HCT116 (cell line): ENCODE measurements around the gene ZNF674. TPM values are rescaled to one million over a fixed set of nuclear protein-coding genes. Genes with fewer than 3 reads are reported as not detected.

Source experiments
- ATAC-seq: fragments of 200-7000 bp; cut with Tn5 transposase; 2 replicates; pipeline ENCODE4 v1.9.1; 2020; ENCODE audit warnings: mild to moderate bottlenecking, moderate library complexity
- BruUV-seq: library from RNA; stranded (reverse); fragments of 400-500 nt; replicated peaks from 2 replicates; lab custom pipeline; 2021; lab: Mats Ljungman, UMichigan
- CTCF ChIA-PET: fragments of 300-600 bp; sonication (Branson Sonifier 250); formaldehyde crosslinking; loops from one replicate; lab custom pipeline; 2021; ENCODE audit warnings: antibody characterized with exemption; lab: Charles Lee
- POLR2A ChIA-PET: fragments of 300-600, 350-600 bp; sonication (Branson Sonifier 250); formaldehyde crosslinking; loops from one replicate; lab custom pipeline; 2021; ENCODE audit warnings: antibody characterized with exemption; lab: Charles Lee
- RAD21 ChIA-PET, 2 experiments: fragments of 300-600 bp; sonication (Branson Sonifier 250); formaldehyde crosslinking; loops; one replicate each; lab custom pipeline; 2023; ENCODE audit warnings: low total read pairs in 2 of 2; ENCODE audit not compliant: uncharacterized antibody in 2 of 2, unreplicated experiment in 2 of 2, low non-redundant PET in 1 of 2; lab: Charles Lee
- DNase-seq: peaks from one replicate; pipeline ENCODE4 v3.0.0-alpha.2; 2010; ENCODE audit warnings: low read depth, low spot score
- H2AFZ ChIP-seq: fragments of 200-600 bp; shearing (Covaris generic), sonication (generic); 2 replicates; pipeline ENCODE4 v1.6.1; 2017; ENCODE audit warnings: low read depth, mixed run types, mixed read lengths, antibody characterized with exemption, low read length; ENCODE audit not compliant: poor library complexity, severe bottlenecking
- H3K27ac ChIP-seq: 2 replicates; pipeline ENCODE4 v1.5.1; 2012; ENCODE audit warnings: low read depth, low read length
- H3K27me3 ChIP-seq: fragments of 200-600 bp; sonication (generic); 2 replicates; pipeline ENCODE4 v1.6.1; 2016; ENCODE audit warnings: mixed run types, low read length, mixed read lengths; ENCODE audit not compliant: insufficient read depth
- H3K36me3 ChIP-seq, 2 experiments: fragments of 200-500 bp in 1 of 2; fragments of 200-600 bp in 1 of 2; sonication (Bioruptor generic) in 1 of 2; sonication (generic) in 1 of 2; 2 replicates each; pipeline versions ENCODE4 v1.5.1 to v1.6.1; 2014 to 2016; ENCODE audit warnings: low read length in 2 of 2, inconsistent platforms in 1 of 2, mixed read lengths in 1 of 2, mixed run types in 1 of 2; ENCODE audit not compliant: insufficient read depth in 2 of 2, control insufficient read depth in 1 of 2
- H3K4me1 ChIP-seq, 2 experiments: fragments of 200-600 bp in 1 of 2; sonication (generic) in 1 of 2; 2 replicates each; pipeline versions ENCODE4 v1.5.1 to v1.6.1; 2012 to 2017; ENCODE audit warnings: low read length in 2 of 2, inconsistent platforms in 1 of 2, mild to moderate bottlenecking in 1 of 2, mixed read lengths in 1 of 2, mixed run types in 1 of 2, moderate library complexity in 1 of 2; ENCODE audit not compliant: insufficient read depth in 2 of 2, control insufficient read depth in 1 of 2
- H3K4me2 ChIP-seq: fragments of 200-600 bp; sonication (generic); 2 replicates; pipeline ENCODE4 v1.6.1; 2017; ENCODE audit warnings: mixed run types, low read length, mixed read lengths
- H3K4me3 ChIP-seq, 2 experiments: fragments of 200-600 bp in 1 of 2; sonication (generic) in 1 of 2; replicated peaks in 1 of 2; 2 replicates each; pipeline ENCODE4 v1.5.1; 2011 to 2016; ENCODE audit warnings: low read length in 2 of 2, control low read depth in 1 of 2, low read depth in 1 of 2, mild to moderate bottlenecking in 1 of 2, mixed read lengths in 1 of 2, mixed run types in 1 of 2
- H3K79me2 ChIP-seq: fragments of 200-600 bp; sonication (generic); 2 replicates; pipeline ENCODE4 v1.6.1; 2017; ENCODE audit warnings: mild to moderate bottlenecking, mixed run types, low read length, moderate library complexity, mixed read lengths; ENCODE audit not compliant: insufficient read depth
- H3K9ac ChIP-seq: fragments of 200-600 bp; sonication (generic); 2 replicates; pipeline ENCODE4 v1.6.1; 2016; ENCODE audit warnings: low read length, mixed read lengths
- H3K9me2 ChIP-seq: fragments of 200-600 bp; sonication (generic), shearing (Covaris generic); 2 replicates; pipeline ENCODE4 v1.6.1; 2017; ENCODE audit warnings: mixed run types, mild to moderate bottlenecking, moderate library complexity; ENCODE audit not compliant: insufficient read depth
- H3K9me3 ChIP-seq, 2 experiments: fragments of 200-500 bp in 1 of 2; fragments of 200-600 bp in 1 of 2; sonication (Bioruptor generic) in 1 of 2; sonication (generic) in 1 of 2; 2 replicates each; pipeline ENCODE4 v1.6.1; 2014 to 2017; ENCODE audit warnings: low read length in 2 of 2, mixed read lengths in 2 of 2, inconsistent platforms in 1 of 2, low read depth in 1 of 2, mild to moderate bottlenecking in 1 of 2, mixed run types in 1 of 2, moderate library complexity in 1 of 2; ENCODE audit not compliant: control insufficient read depth in 1 of 2, insufficient read depth in 1 of 2
- H4K20me1 ChIP-seq: fragments of 200-600 bp; sonication (generic), shearing (Covaris generic); 2 replicates; pipeline ENCODE4 v1.6.1; 2017; ENCODE audit warnings: mixed run types, mild to moderate bottlenecking, moderate library complexity; ENCODE audit not compliant: insufficient read depth
- CEBPB ChIP-seq: IDR thresholded peaks from 2 replicates; pipeline ENCODE4 v1.6.1; 2012; ENCODE audit warnings: low read depth
- ELF1 ChIP-seq: IDR thresholded peaks from 2 replicates; pipeline ENCODE4 v1.6.1; 2012; ENCODE audit warnings: low read depth, borderline replicate concordance
- EZH2phosphoT487 ChIP-seq: fragments of 200-600 bp; IDR thresholded peaks from 2 replicates; pipeline ENCODE4 v1.6.1; 2018; ENCODE audit warnings: antibody characterized with exemption, borderline replicate concordance
- FOSL1 ChIP-seq: IDR thresholded peaks from 2 replicates; pipeline ENCODE4 v1.6.1; 2012; ENCODE audit warnings: low read depth
- MAX ChIP-seq: IDR thresholded peaks from 2 replicates; pipeline ENCODE4 v1.6.1; 2012
- POLR2AphosphoS5 ChIP-seq: IDR thresholded peaks from 2 replicates; pipeline ENCODE4 v1.6.1; 2011; ENCODE audit warnings: mild to moderate bottlenecking, low read depth, low read length, moderate library complexity
- RAD21 ChIP-seq: IDR thresholded peaks from 2 replicates; pipeline ENCODE4 v1.6.1; 2012; ENCODE audit warnings: low read depth, mild to moderate bottlenecking
- SRF ChIP-seq: IDR thresholded peaks from 2 replicates; pipeline ENCODE4 v1.6.1; 2012; ENCODE audit warnings: low read depth
- TCF7L2 ChIP-seq: IDR thresholded peaks from 2 replicates; pipeline ENCODE4 v1.7.0; 2011; ENCODE audit warnings: borderline replicate concordance, inconsistent platforms; ENCODE audit not compliant: insufficient read depth, insufficient read length; ENCODE audit errors: extremely low read depth
- ZBTB33 ChIP-seq: IDR thresholded peaks from 2 replicates; pipeline ENCODE4 v1.6.1; 2011; ENCODE audit warnings: mild to moderate bottlenecking, low read length, moderate library complexity; ENCODE audit not compliant: insufficient replicate concordance; ENCODE audit errors: extremely low read depth
- ZFX ChIP-seq: fragments of 450-650 bp; IDR thresholded peaks from 2 replicates; pipeline ENCODE4 v1.6.1; 2017
- ZNF274 ChIP-seq: fragments of 200-500 bp; sonication (Bioruptor generic); IDR thresholded peaks from 2 replicates; pipeline ENCODE4 v1.6.1; 2014; ENCODE audit warnings: mild to moderate bottlenecking, low read depth, low read length, inconsistent platforms
- intact Hi-C: fragments of 100-400 bp; cut with micrococcal nuclease; formaldehyde crosslinking; loops from 2 replicates; pipeline ENCODE4 v1.10.0; 2022
- total RNA-seq: library from RNA; stranded (reverse); gene quantifications from one replicate; pipeline ENCODE4 v1.2.1, GENCODE V29; 2021; ENCODE audit not compliant: unreplicated experiment
- TF ChIP-seq, protein P1 (sequence below), 3 experiments: fragments of 200-600 bp in 1 of 3; sonication (generic) in 1 of 3; IDR thresholded peaks in 2 of 3; conservative IDR thresholded peaks in 1 of 3; 2 replicates each; pipeline ENCODE4 v1.5.1; 2012 to 2017; ENCODE audit warnings: low read depth in 2 of 3, low read length in 2 of 3, antibody characterized with exemption in 1 of 3, borderline replicate concordance in 1 of 3, control low read depth in 1 of 3, mild to moderate bottlenecking in 1 of 3, mixed read lengths in 1 of 3, mixed run types in 1 of 3, moderate library complexity in 1 of 3; ENCODE audit not compliant: insufficient read depth in 1 of 3

The ZNF674 gene
- total RNA-seq, 1 experiment from 2014 or later = 5.2 TPM

DNA sequence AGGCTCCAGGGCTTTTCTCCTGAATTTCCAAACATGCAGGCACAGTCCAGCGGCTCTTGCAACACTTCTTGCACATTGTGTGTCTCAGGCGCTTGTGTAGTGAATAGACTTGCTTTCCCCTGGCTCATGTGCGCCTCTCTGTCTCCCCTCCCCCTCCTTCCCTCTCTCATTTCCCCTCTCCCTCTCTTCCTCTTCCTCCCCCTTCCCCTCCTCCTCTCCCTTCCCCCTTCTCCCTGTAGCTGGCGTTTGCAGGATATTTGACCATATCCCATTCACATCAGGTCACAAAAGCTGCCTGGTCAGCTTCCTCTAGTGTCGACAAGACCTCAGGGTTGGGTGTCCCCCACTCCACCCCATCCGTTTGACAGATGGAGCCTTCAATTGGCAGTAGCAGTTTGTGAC lies 30.8 kb upstream of the ZNF674 start:
- ChIA-PET POLR2A (interaction anchor here (0.8 kb wide), 1 partner anchor 801 kb away, joined by 3 read pairs; no protein-coding TSS in a partner anchor), CTCF (no interaction called here), RAD21 (no interaction called here)
- BruUV-seq = no TSS peak
- H3K79me2 ChIP-seq = peaks cover 13% of the 10 kb centered on the region
- no peaks in the 10 kb centered on the region for H3K9me2 ChIP-seq
- H3K36me3 ChIP-seq = no peaks in the 10 kb centered on the region
- H3K4me1 ChIP-seq = peaks cover 8 to 40% of the 10 kb centered on the region in 2 experiments
- intact Hi-C loops = loop anchor here (2.0 kb wide), 1 partner anchor 63 kb away; no protein-coding TSS in a partner anchor
- no peaks in the 10 kb centered on the region for H3K9me3 ChIP-seq
- H2AFZ ChIP-seq = no peak overlapping the region
- H4K20me1 ChIP-seq = no peaks in the 10 kb centered on the region
- no peak overlapping the region for H3K27ac ChIP-seq
- DNase-seq (no peak), ATAC-seq (no peak)
- H3K4me3 ChIP-seq = no peak overlapping the region
- no peak overlapping the region for H3K9ac ChIP-seq
- H3K27me3 ChIP-seq = no peaks in the 10 kb centered on the region
- TF ChIP-seq ZBTB33 = no peak
- H3K4me2 ChIP-seq = peak overlapping the region; percentile 19; the same call in 1 of the 2 replicates

DNA sequence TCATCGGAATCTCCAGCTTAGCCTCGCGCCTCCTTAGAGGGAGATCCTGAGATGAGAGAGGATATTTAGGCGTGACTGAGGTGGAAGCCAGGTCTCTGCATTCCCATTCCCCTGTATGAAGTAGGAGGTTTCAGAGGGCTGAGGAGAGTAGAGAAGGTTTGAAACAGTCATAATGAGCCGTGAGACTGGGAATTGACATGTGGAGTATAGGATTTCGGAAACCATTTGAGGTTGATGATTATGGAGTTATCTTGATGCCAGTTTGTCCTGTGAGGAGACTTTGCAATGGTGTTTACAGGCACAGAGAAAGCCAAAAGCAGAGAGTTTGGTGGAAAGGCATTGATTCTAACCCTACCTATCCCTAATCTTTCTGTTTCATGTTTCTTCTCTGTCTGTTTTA lies 30.4 kb upstream of the ZNF674 start:
- ATAC-seq (no peak), DNase-seq (no peak)
- BruUV-seq = no TSS peak
- no peaks in the 10 kb centered on the region for H3K36me3 ChIP-seq
- H2AFZ ChIP-seq = no peak overlapping the region
- no peaks in the 10 kb centered on the region for H3K9me3 ChIP-seq
- H3K4me1 ChIP-seq = peaks cover 8 to 40% of the 10 kb centered on the region in 2 experiments
- intact Hi-C loops = loop anchor here (2.0 kb wide), 1 partner anchor 63 kb away; no protein-coding TSS in a partner anchor
- H3K27ac ChIP-seq = no peak overlapping the region
- H3K4me3 ChIP-seq = no peak overlapping the region
- RAD21 ChIA-PET = no interaction called here
- H3K9me2 ChIP-seq = no peaks in the 10 kb centered on the region
- H3K9ac ChIP-seq = no peak overlapping the region
- peaks cover 12% of the 10 kb centered on the region for H3K79me2 ChIP-seq
- CTCF ChIA-PET = no interaction called here
- no peaks in the 10 kb centered on the region for H4K20me1 ChIP-seq
- H3K27me3 ChIP-seq = no peaks in the 10 kb centered on the region
- peak overlapping the region; percentile 19; the same call in 1 of the 2 replicates for H3K4me2 ChIP-seq
- POLR2A ChIA-PET = no interaction called here
- TF ChIP-seq ELF1 (no peak), ZFX (no peak), SRF (no peak), MAX (no peak), POLR2AphosphoS5 (no peak), TCF7L2 (no peak), ZBTB33 (no peak), ZNF274 (no peak), FOSL1 (no peak), RAD21 (no peak), EZH2phosphoT487 (no peak), CEBPB (no peak)
- TF ChIP-seq, protein P1, sequence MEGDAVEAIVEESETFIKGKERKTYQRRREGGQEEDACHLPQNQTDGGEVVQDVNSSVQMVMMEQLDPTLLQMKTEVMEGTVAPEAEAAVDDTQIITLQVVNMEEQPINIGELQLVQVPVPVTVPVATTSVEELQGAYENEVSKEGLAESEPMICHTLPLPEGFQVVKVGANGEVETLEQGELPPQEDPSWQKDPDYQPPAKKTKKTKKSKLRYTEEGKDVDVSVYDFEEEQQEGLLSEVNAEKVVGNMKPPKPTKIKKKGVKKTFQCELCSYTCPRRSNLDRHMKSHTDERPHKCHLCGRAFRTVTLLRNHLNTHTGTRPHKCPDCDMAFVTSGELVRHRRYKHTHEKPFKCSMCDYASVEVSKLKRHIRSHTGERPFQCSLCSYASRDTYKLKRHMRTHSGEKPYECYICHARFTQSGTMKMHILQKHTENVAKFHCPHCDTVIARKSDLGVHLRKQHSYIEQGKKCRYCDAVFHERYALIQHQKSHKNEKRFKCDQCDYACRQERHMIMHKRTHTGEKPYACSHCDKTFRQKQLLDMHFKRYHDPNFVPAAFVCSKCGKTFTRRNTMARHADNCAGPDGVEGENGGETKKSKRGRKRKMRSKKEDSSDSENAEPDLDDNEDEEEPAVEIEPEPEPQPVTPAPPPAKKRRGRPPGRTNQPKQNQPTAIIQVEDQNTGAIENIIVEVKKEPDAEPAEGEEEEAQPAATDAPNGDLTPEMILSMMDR (IDR thresholded peaks at IDR 0.05 in 2 of 3, conservative IDR thresholded peaks at IDR 0.05 in 1 of 3; ENCODE audit: borderline replicate concordance in 1 of 3, insufficient read depth in 1 of 3, low read depth in 2 of 3, low read length in 2 of 3) = no peak
